HUES6 (cell line): ENCODE data around the gene ARHGEF7.

ENCODE experiments used
- H3K27ac ChIP-seq: 2 replicates; pipeline ENCODE4 v1.7.0; 2013; ENCODE audit warnings: low read depth, mild to moderate bottlenecking, low read length, inconsistent platforms
- H3K27me3 ChIP-seq: 2 replicates; pipeline ENCODE4 v1.6.1; 2013; ENCODE audit warnings: low read length; ENCODE audit not compliant: control insufficient read depth, insufficient read depth
- H3K36me3 ChIP-seq: 2 replicates; pipeline ENCODE4 v1.6.1; 2013; ENCODE audit warnings: low read length; ENCODE audit not compliant: control insufficient read depth, insufficient read depth
- H3K4me1 ChIP-seq: 2 replicates; pipeline ENCODE4 v1.6.1; 2013; ENCODE audit warnings: low read length; ENCODE audit not compliant: control insufficient read depth, insufficient read depth
- H3K4me3 ChIP-seq: 2 replicates; pipeline ENCODE4 v1.5.1; 2013; ENCODE audit warnings: low read depth, low read length
- H3K9ac ChIP-seq: one replicate; pipeline ENCODE4 v1.6.1; 2013; ENCODE audit warnings: mild to moderate bottlenecking, low read length
- H3K9me3 ChIP-seq: 2 replicates; pipeline ENCODE4 v1.6.1; 2013; ENCODE audit warnings: low read depth, low read length; ENCODE audit not compliant: control insufficient read depth, insufficient read depth

The ARHGEF7 gene

GRCh38 chr13:111289251-111289650 is 174.1 kb downstream of the ARHGEF7 start:
- H3K9me3 ChIP-seq, result no peaks in the 10 kb centered on the region
- no peaks in the 10 kb centered on the region for H3K4me1 ChIP-seq
- no peak overlapping the region for H3K9ac ChIP-seq
- peaks cover 89% of the 10 kb centered on the region for H3K36me3 ChIP-seq
- H3K27me3 ChIP-seq, result no peaks in the 10 kb centered on the region
- H3K27ac ChIP-seq, result no peak overlapping the region
- no peak overlapping the region for H3K4me3 ChIP-seq

- H3K4me3 ChIP-seq, result no peak overlapping the region
- no peaks in the 10 kb centered on the region for H3K27me3 ChIP-seq
- H3K36me3 ChIP-seq, result peaks cover 74% of the 10 kb centered on the region
- no peaks in the 10 kb centered on the region for H3K9me3 ChIP-seq
- H3K4me1 ChIP-seq, result no peaks in the 10 kb centered on the region
- H3K9ac ChIP-seq, result no peak overlapping the region
- no peak overlapping the region for H3K27ac ChIP-seq
Observed at GRCh38 chr13:111291908-111292307, 176.8 kb downstream of the ARHGEF7 start.

GRCh38 chr13:111292710-111293485 is 177.8 kb downstream of the ARHGEF7 start:
- Histone ChIP-seq H3K4me3 (no peak overlapping the region), H3K27ac (no peak overlapping the region), H3K9ac (no peak overlapping the region), H3K9me3 (no peaks in the 10 kb centered on the region), H3K36me3 (peaks cover 73% of the 10 kb centered on the region), H3K27me3 (no peaks in the 10 kb centered on the region), H3K4me1 (no peaks in the 10 kb centered on the region)

- H3K27ac ChIP-seq, result no peak overlapping the region
- H3K36me3 ChIP-seq, result peaks cover 60% of the 10 kb centered on the region
- H3K9me3 ChIP-seq, result no peaks in the 10 kb centered on the region
- no peak overlapping the region for H3K9ac ChIP-seq
- no peaks in the 10 kb centered on the region for H3K4me1 ChIP-seq
- no peak overlapping the region for H3K4me3 ChIP-seq
- no peaks in the 10 kb centered on the region for H3K27me3 ChIP-seq
Observed at GRCh38 chr13:111295886-111296285, 180.8 kb downstream of the ARHGEF7 start.

DNA sequence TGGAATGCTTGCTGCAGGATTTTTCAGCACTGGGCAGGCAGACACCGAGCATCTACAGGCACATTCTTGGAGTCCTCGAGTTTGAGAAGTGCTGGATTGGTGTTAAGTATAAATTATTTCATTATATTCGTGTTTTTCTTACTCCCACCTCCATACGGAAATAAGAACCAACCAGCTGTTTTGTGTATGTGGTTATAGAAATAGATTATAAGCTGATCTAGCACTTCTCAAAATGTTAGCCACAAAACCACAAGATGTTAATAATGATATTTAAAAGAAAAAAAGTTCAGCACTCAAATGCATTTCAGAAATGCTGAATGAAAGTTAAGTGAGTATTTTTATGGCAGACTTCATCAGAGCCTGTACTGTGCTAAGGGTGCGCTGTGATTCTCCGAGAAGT is 181.3 kb downstream of the ARHGEF7 start:
- no peaks in the 10 kb centered on the region for H3K4me1 ChIP-seq
- H3K4me3 ChIP-seq, result no peak overlapping the region
- H3K27me3 ChIP-seq, result no peaks in the 10 kb centered on the region
- H3K9me3 ChIP-seq, result no peaks in the 10 kb centered on the region
- H3K9ac ChIP-seq, result no peak overlapping the region
- H3K36me3 ChIP-seq, result peaks cover 58% of the 10 kb centered on the region
- no peak overlapping the region for H3K27ac ChIP-seq

DNA sequence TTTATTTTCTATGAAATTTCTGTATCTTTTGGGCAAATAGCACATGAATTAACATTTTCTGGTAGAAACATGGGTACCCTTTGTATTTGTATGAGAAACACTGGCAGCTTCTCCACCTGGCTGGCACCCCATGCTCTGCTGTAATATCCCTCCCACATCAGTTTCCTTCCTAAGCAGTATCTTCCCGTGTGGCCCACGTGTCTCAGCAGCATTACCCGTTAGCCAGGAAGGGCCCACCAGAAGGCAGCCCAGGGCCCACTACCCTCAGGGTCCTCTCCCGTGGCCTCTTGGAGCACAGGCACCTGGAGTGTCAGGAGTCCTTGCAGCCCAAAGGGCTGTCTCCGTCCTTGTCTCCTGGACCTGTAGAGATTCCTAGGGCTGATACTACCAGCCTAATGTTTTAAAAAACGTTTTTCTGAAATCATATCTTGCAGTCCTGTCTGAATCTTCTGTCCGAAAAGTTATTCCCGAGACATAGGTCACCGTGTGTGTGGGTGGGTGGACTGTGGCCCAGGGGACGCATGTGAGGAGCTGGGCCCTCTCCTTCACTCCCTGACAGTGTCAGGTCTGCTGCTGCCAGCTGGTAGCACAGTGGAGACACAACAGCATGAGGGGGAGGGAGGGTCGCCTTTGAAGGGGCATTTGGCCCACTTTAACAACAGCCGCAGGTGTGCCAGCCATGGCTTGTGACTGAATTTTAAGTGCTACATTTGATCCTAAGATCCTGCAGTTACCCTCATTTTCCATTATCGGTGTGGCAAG is 183.3 kb downstream of the ARHGEF7 start:
- Histone ChIP-seq H3K9me3 (no peaks in the 10 kb centered on the region), H3K27me3 (no peaks in the 10 kb centered on the region), H3K9ac (no peak overlapping the region), H3K27ac (no peak overlapping the region), H3K4me1 (no peaks in the 10 kb centered on the region), H3K4me3 (no peak overlapping the region), H3K36me3 (peaks cover 59% of the 10 kb centered on the region)

DNA sequence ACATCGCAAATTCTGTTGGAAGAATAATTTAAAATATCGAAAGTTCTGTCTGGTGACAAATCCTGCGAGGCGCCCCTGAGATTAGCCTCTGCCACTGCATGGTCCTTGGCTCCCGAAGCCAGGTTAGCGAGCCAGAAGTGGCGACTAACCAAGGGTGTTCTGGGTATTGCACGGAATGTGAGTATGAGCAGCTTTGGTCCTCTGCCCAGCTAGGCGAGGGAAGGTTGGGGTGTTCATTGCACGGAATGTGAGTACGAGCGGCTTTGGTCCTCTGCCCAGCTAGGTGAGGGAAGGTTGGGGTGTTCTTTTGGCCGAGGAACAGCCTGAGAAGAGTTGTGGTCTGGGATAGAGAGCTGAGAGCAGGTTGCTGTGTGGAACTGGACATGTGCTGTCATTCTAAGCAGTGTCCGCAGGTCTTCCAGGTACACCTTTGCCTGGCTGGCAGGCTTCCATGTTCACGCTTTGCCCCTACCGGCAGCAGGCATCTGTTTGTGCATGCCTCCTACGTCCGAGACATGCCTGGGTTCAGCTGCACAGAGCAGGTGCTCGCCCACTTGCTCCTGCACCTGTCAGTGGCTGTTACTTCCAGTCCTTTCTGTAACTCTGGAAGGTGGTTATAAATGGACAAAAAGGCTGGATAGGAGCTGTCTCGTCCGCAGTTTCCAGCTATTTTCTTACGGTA is 187.1 kb downstream of the ARHGEF7 start:
- Histone ChIP-seq H3K4me1 (no peaks in the 10 kb centered on the region), H3K27ac (no peak overlapping the region), H3K27me3 (no peaks in the 10 kb centered on the region), H3K36me3 (peaks cover 73% of the 10 kb centered on the region), H3K9me3 (0 out of 2 replicates have a peak, but pooled peaks cover 4% of the 10 kb centered on the region), H3K9ac (no peak overlapping the region), H3K4me3 (no peak overlapping the region)

DNA sequence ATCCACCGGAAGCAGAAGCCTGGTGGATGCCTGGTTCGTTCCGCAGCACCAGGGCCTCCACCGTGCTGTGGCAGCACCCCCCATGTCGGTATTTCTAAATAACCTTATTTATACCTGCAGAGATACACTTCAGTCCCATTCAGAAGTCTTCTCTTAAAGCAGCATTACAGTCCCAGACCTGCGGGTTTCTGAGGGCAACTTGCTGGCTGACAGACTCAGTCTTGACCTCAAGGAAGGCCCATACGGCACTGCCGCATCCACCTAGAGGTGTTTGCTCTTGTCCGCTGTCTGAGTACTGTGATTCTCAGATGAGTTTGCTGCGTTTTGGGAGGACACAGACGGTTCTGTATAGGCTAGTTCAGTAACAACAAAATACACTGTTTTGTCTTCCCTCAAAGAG is 188.4 kb downstream of the ARHGEF7 start:
- Histone ChIP-seq H3K27ac (no peak overlapping the region), H3K9ac (no peak overlapping the region)

GRCh38 chr13:111304041-111304544 is 189.0 kb downstream of the ARHGEF7 start:
- Histone ChIP-seq H3K4me1 (no peaks in the 10 kb centered on the region), H3K9ac (no peak overlapping the region), H3K27me3 (no peaks in the 10 kb centered on the region), H3K27ac (no peak overlapping the region), H3K9me3 (peaks cover 7% of the 10 kb centered on the region; the same call in 1 of the 2 replicates), H3K4me3 (no peak overlapping the region), H3K36me3 (peaks cover 79% of the 10 kb centered on the region)

More for the DNA sequence above, 188.4 kb downstream of the ARHGEF7 start:
- H3K4me1 ChIP-seq, result no peaks in the 10 kb centered on the region
- H3K27me3 ChIP-seq, result no peaks in the 10 kb centered on the region
- H3K9me3 ChIP-seq, result peaks cover 7% of the 10 kb centered on the region; the same call in 1 of the 2 replicates
- no peak overlapping the region for H3K4me3 ChIP-seq
- H3K36me3 ChIP-seq, result peaks cover 78% of the 10 kb centered on the region

DNA sequence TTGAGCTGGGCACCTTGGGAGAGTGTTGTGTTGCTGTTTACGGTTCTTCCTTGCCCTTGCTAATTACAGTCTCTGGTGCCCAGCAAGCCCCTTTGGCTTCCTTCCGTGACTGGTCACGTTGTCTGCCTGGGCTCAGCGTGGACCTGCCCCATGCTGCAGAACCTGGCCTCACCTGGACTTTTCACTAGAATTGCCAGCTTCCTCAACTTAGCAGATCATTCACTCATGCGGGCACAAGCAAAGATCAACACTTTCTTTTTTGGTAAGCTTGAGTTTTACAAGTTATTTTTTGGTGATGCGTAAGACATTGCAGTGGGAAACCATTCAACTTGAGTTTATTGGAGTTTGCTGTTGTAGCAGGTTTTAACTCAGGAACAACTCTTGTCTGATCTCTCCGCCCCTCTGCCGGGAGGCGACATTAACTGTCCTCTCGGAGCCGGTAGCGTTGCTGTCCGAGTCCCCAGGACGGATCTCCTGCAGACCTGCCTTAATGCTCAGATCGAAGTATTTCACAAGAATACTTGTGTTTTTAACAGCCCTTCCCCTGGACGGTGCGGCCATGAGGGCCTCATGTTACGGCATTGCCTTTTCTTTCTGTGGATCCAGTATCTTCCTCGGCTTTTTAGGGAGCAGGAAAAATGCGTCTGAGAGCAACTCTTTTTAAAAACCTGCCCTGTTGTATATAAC is 189.6 kb downstream of the ARHGEF7 start:
- peaks cover 7% of the 10 kb centered on the region for H3K9me3 ChIP-seq
- no peaks in the 10 kb centered on the region for H3K27me3 ChIP-seq
- peaks cover 78% of the 10 kb centered on the region for H3K36me3 ChIP-seq
- no peak overlapping the region for H3K27ac ChIP-seq
- H3K4me3 ChIP-seq, result no peak overlapping the region
- no peaks in the 10 kb centered on the region for H3K4me1 ChIP-seq
- H3K9ac ChIP-seq, result no peak overlapping the region
